A549 (cell line): Measurements from ENCODE around the gene MAP3K1. TPM values are rescaled to one million over a fixed set of nuclear protein-coding genes. Genes with fewer than 3 reads are reported as not detected.
"Not testable (repeated sequence)": the region's sequence is repeated elsewhere in the genome, so short reads cannot be mapped to it uniquely, and the experiment has no call there.

ENCODE experiments used
- ATAC-seq, 2 experiments: fragments of 200-7000 bp in 1 of 2; fragments of >200 bp in 1 of 2; cut with Nextera tagmentation in 1 of 2; cut with Tn5 transposase in 1 of 2; 3 replicates each; pipeline versions ENCODE4 v1.8.0 to v1.9.1; 2018 to 2020; ENCODE audit warnings: mild to moderate bottlenecking in 1 of 2, moderate library complexity in 1 of 2
- CTCF ChIA-PET: fragments of 300-600 bp; sonication (Branson Sonifier 250); formaldehyde crosslinking; extraction: SDS; loops from one replicate; lab custom pipeline; 2021; ENCODE audit warnings: antibody characterized with exemption, inconsistent platforms; lab: Yijun Ruan, JAX
- POLR2A ChIA-PET: fragments of 350-600 bp; formaldehyde crosslinking; extraction: SDS; loops from one replicate; lab custom pipeline; 2021; ENCODE audit warnings: antibody characterized with exemption, inconsistent platforms; lab: Yijun Ruan, JAX
- DNase-seq, 2 experiments: peaks; one replicate each; pipeline versions ENCODE4 v3.0.0 to v3.0.0-alpha.2; 2011 to 2016; ENCODE audit warnings: low read depth in 1 of 2, low spot score in 1 of 2
- FAIRE-seq: peaks from 2 replicates; lab custom pipeline; 2011; peaks lifted over from hg19 to GRCh38; lab: Jason Lieb, UNC
- H3K27ac ChIP-seq, 2 experiments: fragments of >200 bp; sonication (Bioruptor Twin); formaldehyde crosslinking; 3 replicates each; pipeline ENCODE4 v1.5.1; 2016 to 2017
- H3K4me1 ChIP-seq: fragments of >200 bp; sonication (Bioruptor Twin); formaldehyde crosslinking; 3 replicates; pipeline ENCODE4 v1.6.1; 2016
- H3K4me2 ChIP-seq: fragments of >200 bp; sonication (Bioruptor Twin); formaldehyde crosslinking; 3 replicates; pipeline ENCODE4 v1.6.1; 2016
- H3K4me3 ChIP-seq: fragments of >200 bp; sonication (Bioruptor Twin); formaldehyde crosslinking; 3 replicates; pipeline ENCODE4 v1.5.1; 2016
- H3K9me3 ChIP-seq: fragments of >200 bp; sonication (Bioruptor Twin); formaldehyde crosslinking; 3 replicates; pipeline ENCODE4 v1.6.1; 2016
- BHLHE40 ChIP-seq: IDR thresholded peaks from 2 replicates; pipeline ENCODE4 v1.6.1; 2012; ENCODE audit warnings: low read depth, low read length, inconsistent platforms
- CEBPB ChIP-seq, 2 experiments: fragments of >200 bp in 1 of 2; sonication (Bioruptor Twin) in 1 of 2; formaldehyde crosslinking in 1 of 2; IDR thresholded peaks; 2 replicates each; pipeline ENCODE4 v1.6.1; 2012 to 2016
- EHMT2 ChIP-seq: fragments of 200-600 bp; sonication (generic); IDR thresholded peaks from 2 replicates; pipeline ENCODE4 v1.6.1; 2016; ENCODE audit warnings: antibody characterized with exemption, low read depth, mild to moderate bottlenecking, moderate library complexity
- GATA3 ChIP-seq: IDR thresholded peaks from 2 replicates; pipeline ENCODE4 v1.6.1; 2012; ENCODE audit warnings: borderline replicate concordance
- HOXA7 ChIP-seq: fragments of 250-450 bp; sonication (Bioruptor Pico); IDR thresholded peaks from 2 replicates; pipeline ENCODE4 v1.5.0; 2020; ENCODE audit warnings: mild to moderate bottlenecking, moderate library complexity
- JUNB ChIP-seq: fragments of >200 bp; sonication (Bioruptor Twin); formaldehyde crosslinking; IDR thresholded peaks from 2 replicates; pipeline ENCODE4 v1.6.1; 2016
- MAFK ChIP-seq: fragments of 450-650 bp; IDR thresholded peaks from 2 replicates; pipeline ENCODE4 v1.6.1; 2014; ENCODE audit not compliant: partially characterized antibody
- NPAS2 ChIP-seq: fragments of 250-450 bp; sonication (Bioruptor Pico); IDR thresholded peaks from 2 replicates; pipeline ENCODE4 v1.8.0; 2022; ENCODE audit warnings: mild to moderate bottlenecking, moderate library complexity, borderline replicate concordance
- NR3C1 ChIP-seq: fragments of >200 bp; sonication (Bioruptor Twin); formaldehyde crosslinking; IDR thresholded peaks from 3 replicates; pipeline ENCODE4 v1.6.1; 2017
- POLR2A ChIP-seq: IDR thresholded peaks from 2 replicates; pipeline ENCODE4 v1.6.1; 2012; ENCODE audit warnings: mild to moderate bottlenecking, low read length
- RAD21 ChIP-seq, 2 experiments: fragments of >200 bp in 1 of 2; sonication (Bioruptor Twin) in 1 of 2; formaldehyde crosslinking in 1 of 2; IDR thresholded peaks in 1 of 2; conservative IDR thresholded peaks in 1 of 2; 2 replicates in 1 of 2; 3 replicates in 1 of 2; pipeline ENCODE4 v1.6.1; 2012 to 2018; ENCODE audit warnings: inconsistent platforms in 1 of 2
- RARB ChIP-seq: fragments of 250-450 bp; sonication (Bioruptor Pico); IDR thresholded peaks from 2 replicates; pipeline ENCODE4 v1.8.0; 2021; ENCODE audit warnings: mild to moderate bottlenecking, moderate library complexity
- RCOR1 ChIP-seq: fragments of 150-350 bp; IDR thresholded peaks from 2 replicates; pipeline ENCODE4 v1.6.1; 2014; ENCODE audit warnings: antibody characterized with exemption, low read length, low read depth
- SMC3 ChIP-seq: fragments of >200 bp; sonication (Bioruptor Twin); formaldehyde crosslinking; IDR thresholded peaks from 3 replicates; pipeline ENCODE4 v1.6.1; 2018; ENCODE audit warnings: inconsistent platforms
- SREBF2 ChIP-seq: fragments of 450-650 bp; IDR thresholded peaks from 2 replicates; pipeline ENCODE4 v1.6.1; 2014; ENCODE audit warnings: mild to moderate bottlenecking, moderate library complexity
- WGBS: methylation state at CpG from one replicate; pipeline ENCODE4 v1.1.6; 2017; ENCODE audit errors: missing lambda C conversion rate; 5-methylcytosine and 5-hydroxymethylcytosine counted together
- polyA plus RNA-seq, 4 experiments: library from polyadenylated mRNA; depleted of rRNA in 3 of 4; stranded (reverse); fragments of >200 nt; fragmentation: RNase III in 1 of 4; extraction: RNeasy Plus Mini Kit Qiagen cat#74134 plus additional on column Dnase treatment in 1 of 4; gene quantifications; 2 replicates in 3 of 4; 3 replicates in 1 of 4; pipeline ENCODE4 v1.2.3, GENCODE V29; 2011 to 2017
- TF ChIP-seq, protein P1 (sequence below): IDR thresholded peaks from 2 replicates; pipeline ENCODE4 v1.6.1; 2012; ENCODE audit warnings: low read depth, borderline replicate concordance
- TF ChIP-seq, protein P2 (sequence below): fragments of >200 bp; sonication (Bioruptor Twin); formaldehyde crosslinking; IDR thresholded peaks from 3 replicates; pipeline ENCODE4 v1.5.1; 2016
- TF ChIP-seq, protein P3 (sequence below): fragments of 450-650 bp; IDR thresholded peaks from 2 replicates; pipeline ENCODE4 v1.6.1; 2014; ENCODE audit warnings: antibody characterized with exemption

MAP3K1 gene
- polyA plus RNA-seq, 2 of the 4 experiments (the other 2 are of a cell fraction): 1.9 to 5.1 TPM

DNA sequence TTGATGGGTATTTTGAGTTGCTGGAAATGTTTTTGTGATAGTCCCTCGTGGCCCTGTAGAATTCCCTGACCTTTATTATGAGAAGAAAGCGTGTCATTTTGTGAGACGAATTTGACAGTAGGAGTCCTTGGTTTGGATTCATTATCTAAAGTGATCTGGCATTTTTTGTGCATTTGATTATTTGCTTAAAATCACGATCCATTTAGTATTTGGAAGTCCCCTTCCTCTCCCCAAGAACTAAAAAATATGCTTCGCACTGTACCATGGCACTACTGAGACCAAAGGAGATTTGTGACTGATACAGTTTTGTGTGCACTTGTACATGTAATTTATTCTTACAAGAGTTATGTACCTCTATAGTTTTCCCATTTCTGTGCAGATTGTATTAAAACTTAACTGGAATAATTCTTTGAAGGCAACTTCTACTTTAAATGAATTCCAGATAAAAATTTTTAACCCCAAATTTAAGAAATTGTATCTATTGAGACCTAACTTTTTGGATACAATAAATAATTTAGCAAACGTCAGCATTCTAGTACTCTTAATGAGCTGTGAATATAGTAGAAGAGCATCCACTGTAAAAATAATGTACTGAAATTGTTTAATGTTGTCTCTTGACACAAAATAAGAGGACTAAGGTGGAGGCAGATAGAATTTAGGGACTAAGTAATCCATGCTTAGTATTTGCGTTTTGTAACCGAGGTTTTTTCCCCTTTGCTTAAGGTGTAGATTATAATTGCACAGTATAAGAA is 2.1 kb downstream of the MAP3K1 start:
- POLR2A ChIA-PET: no interaction called here
- no peak for DNase-seq
- H3K4me1 ChIP-seq: peaks cover 18% of the 10 kb centered on the region; the same call in 2 of the 3 replicates
- H3K4me3 ChIP-seq: peak overlapping the region; percentile 93
- H3K27ac ChIP-seq: peak overlapping the region in 1 of 2 experiments; percentile 94; a peak in 3 of 6 replicates
- ATAC-seq: no peak
- FAIRE-seq: no peak
- 74% methylated on average over 8 of the region's 8 CpGs for WGBS
- no peaks in the 10 kb centered on the region for H3K9me3 ChIP-seq
- TF ChIP-seq BHLHE40 (no peak), CEBPB (IDR thresholded peaks at IDR 0.05) (no peak), MAFK (peak; percentile 80)
- CTCF ChIA-PET: interaction anchor here (2.6 kb wide), 1 partner anchor 547 kb away, joined by 11 read pairs; no protein-coding TSS in a partner anchor
- H3K4me2 ChIP-seq: peak overlapping the region; percentile 95

DNA sequence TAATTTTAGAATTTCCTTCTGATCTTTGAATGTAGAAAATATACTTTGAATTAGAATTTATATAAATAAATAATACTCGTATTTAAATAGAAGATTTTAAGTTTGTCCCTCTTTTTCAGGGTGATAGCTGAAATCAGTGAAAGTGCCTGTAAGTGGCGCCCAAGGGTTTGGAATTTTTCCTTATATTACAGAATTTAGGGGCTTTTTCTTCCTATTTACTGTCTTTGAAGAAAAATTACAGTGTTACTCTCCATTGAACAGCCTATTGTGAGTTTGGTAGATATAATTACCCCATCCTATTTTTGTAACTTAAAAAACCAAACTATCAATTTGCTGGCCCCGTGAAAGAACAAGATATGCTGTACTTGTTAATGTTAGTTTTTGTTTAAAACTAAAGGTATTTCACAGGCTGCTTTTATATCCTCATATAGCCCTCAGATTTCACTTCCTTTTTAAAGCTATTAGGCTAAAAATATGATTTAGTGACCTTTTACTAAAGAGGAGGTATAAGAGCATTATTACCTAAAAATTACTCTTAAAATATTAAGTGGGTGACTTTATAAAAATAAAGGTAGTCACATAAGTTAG is 3.2 kb downstream of the MAP3K1 start:
- DNase-seq: no peak
- no peak for ATAC-seq
- TF ChIP-seq RARB (no peak), JUNB (no peak), RCOR1 (no peak), SMC3 (0 out of 3 replicates have a peak, but pooled peaks have one; percentile 16), NPAS2 (no peak), POLR2A (no peak), SREBF2 (no peak), CEBPB (IDR thresholded peaks at IDR 0.05) (no peak), HOXA7 (CRISPR knock-in tag) (no peak), RAD21 (conservative IDR thresholded peaks at IDR 0.05 in 1 of 2, IDR thresholded peaks at IDR 0.05 in 1 of 2) (peak; percentile 19 to 27; a peak in 3 of 5 replicates)
- TF ChIP-seq, protein P1, sequence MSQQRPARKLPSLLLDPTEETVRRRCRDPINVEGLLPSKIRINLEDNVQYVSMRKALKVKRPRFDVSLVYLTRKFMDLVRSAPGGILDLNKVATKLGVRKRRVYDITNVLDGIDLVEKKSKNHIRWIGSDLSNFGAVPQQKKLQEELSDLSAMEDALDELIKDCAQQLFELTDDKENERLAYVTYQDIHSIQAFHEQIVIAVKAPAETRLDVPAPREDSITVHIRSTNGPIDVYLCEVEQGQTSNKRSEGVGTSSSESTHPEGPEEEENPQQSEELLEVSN: no peak
- TF ChIP-seq, protein P2, sequence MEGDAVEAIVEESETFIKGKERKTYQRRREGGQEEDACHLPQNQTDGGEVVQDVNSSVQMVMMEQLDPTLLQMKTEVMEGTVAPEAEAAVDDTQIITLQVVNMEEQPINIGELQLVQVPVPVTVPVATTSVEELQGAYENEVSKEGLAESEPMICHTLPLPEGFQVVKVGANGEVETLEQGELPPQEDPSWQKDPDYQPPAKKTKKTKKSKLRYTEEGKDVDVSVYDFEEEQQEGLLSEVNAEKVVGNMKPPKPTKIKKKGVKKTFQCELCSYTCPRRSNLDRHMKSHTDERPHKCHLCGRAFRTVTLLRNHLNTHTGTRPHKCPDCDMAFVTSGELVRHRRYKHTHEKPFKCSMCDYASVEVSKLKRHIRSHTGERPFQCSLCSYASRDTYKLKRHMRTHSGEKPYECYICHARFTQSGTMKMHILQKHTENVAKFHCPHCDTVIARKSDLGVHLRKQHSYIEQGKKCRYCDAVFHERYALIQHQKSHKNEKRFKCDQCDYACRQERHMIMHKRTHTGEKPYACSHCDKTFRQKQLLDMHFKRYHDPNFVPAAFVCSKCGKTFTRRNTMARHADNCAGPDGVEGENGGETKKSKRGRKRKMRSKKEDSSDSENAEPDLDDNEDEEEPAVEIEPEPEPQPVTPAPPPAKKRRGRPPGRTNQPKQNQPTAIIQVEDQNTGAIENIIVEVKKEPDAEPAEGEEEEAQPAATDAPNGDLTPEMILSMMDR: peak; percentile 35
- no peak overlapping the region for H3K4me2 ChIP-seq
- no peak overlapping the region for H3K27ac ChIP-seq
- ChIA-PET CTCF (interaction anchor here (0.6 to 2.6 kb wide), 4 partner anchors 12 to 548 kb away, joined by 3 to 11 read pairs (median 3); no protein-coding TSS in a partner anchor), POLR2A (no interaction called here)
- no peak overlapping the region for H3K4me3 ChIP-seq
- no peaks in the 10 kb centered on the region for H3K9me3 ChIP-seq
- 77% methylated on average over 3 of the region's 3 CpGs for WGBS
- no peak for FAIRE-seq
- peaks cover 17% of the 10 kb centered on the region; the same call in 2 of the 3 replicates for H3K4me1 ChIP-seq

DNA sequence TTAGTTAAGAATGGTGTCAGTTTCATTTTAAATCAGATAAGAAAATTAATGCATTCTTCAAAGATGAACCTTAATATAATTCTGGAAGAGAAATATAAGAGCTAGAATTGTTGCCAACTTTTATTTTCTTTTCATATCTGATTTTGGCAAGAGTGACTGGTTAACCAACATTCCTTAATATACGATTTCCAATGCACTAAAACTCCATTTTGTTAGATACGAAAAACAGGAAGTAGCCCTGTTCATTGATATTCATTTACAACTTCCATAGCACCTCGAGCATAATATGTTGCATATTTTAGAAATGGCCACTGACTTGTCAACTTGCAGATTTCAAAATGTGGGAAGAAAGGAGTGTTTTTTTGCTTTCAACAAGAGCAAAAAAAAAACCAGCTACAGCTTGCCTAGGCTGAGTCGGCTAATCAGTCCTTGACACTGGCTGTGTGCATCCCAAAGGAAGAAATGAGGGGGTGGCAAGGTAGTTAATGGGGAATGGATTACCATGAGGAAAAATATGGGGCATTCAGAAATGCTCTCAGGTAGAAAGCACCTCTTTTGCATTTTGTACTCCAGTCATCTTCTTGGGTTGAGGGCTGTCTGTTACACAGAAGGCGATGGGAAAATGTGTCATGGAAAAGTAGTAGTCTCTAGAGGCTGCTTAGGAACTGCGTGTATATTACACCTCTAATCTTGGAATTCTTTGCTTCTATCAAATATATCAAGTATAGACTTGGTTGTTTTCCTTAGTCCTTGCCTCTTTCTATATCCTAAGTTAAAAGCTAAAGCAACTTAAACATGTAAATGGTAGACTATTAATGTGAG is 3.9 kb downstream of the MAP3K1 start:
- WGBS: 89% methylated on average over 6 of the region's 6 CpGs
- no peak for TF ChIP-seq GATA3
- TF ChIP-seq EHMT2: no peak
- TF ChIP-seq, protein P3, sequence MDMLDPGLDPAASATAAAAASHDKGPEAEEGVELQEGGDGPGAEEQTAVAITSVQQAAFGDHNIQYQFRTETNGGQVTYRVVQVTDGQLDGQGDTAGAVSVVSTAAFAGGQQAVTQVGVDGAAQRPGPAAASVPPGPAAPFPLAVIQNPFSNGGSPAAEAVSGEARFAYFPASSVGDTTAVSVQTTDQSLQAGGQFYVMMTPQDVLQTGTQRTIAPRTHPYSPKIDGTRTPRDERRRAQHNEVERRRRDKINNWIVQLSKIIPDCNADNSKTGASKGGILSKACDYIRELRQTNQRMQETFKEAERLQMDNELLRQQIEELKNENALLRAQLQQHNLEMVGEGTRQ: no peak
- no peak for TF ChIP-seq NR3C1
- ChIA-PET CTCF (interaction anchor here (0.6 to 2.6 kb wide), 5 partner anchors 11 to 837 kb away, joined by 3 to 11 read pairs (median 5); no protein-coding TSS in a partner anchor), POLR2A (no interaction called here)
- FAIRE-seq (no peak), DNase-seq (no peak), ATAC-seq (no peak)
- H3K9me3 ChIP-seq: no peaks in the 10 kb centered on the region
- no peak overlapping the region for H3K4me2 ChIP-seq
- no peak overlapping the region for H3K27ac ChIP-seq
- no peak overlapping the region for H3K4me3 ChIP-seq
- peaks cover 17% of the 10 kb centered on the region; the same call in 2 of the 3 replicates for H3K4me1 ChIP-seq

DNA sequence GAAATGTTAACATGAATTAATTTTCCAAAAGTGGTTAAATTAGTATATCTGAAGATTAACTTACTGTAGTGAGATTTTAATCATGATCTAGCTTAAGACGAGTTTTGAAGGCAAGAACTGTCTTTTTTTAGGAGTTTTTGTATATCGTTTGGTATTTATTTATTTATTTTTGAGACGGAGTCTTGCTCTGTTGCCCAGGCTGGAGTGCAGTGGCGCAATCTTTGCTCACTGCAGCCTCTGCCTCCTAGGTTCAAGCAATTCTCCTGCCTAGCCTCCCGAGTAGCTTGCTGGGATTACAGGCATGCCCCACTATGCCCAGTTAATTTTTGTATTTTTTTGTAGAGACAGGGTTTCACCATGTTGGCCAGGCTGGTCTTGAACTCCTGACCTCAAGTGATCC is 6.5 kb downstream of the MAP3K1 start:
- FAIRE-seq, H3K4me3 ChIP-seq, POLR2A ChIA-PET, ATAC-seq, H3K9me3 ChIP-seq, H3K27ac ChIP-seq, DNase-seq, H3K4me2 ChIP-seq: not testable (repeated sequence)
- CTCF ChIA-PET: interaction anchor here (1.2 to 1.6 kb wide), 3 partner anchors 12 to 551 kb away, joined by 4 to 8 read pairs (median 4); no protein-coding TSS in a partner anchor
- WGBS: 89% methylated on average over 5 of the region's 5 CpGs
- H3K4me1 ChIP-seq: peaks cover 17% of the 10 kb centered on the region; the same call in 2 of the 3 replicates
